HG02943 (cell line): ENCODE measurements around the gene FMN2.

Experiments
- ATAC-seq: cut with Tn5 transposase; IDR thresholded peaks from one replicate; pipeline ENCODE4 v1.9.1; 2021; ENCODE audit warnings: mild to moderate bottlenecking, low read depth, moderate library complexity; ENCODE audit not compliant: unreplicated experiment

FMN2 gene

GRCh38 chr1:240467895-240468294 lies 376.2 kb downstream of the FMN2 start:
- ATAC-seq: no peak

GRCh38 chr1:240468656-240469055 lies 377.0 kb downstream of the FMN2 start:
- ATAC-seq: no peak

- no peak for ATAC-seq
These were observed 382.5 kb downstream of the FMN2 start for GRCh38 chr1:240474133-240474614.

- ATAC-seq: no peak
These were observed 384.1 kb downstream of the FMN2 start for GRCh38 chr1:240475832-240476231.

- no peak for ATAC-seq
These were observed 386.9 kb downstream of the FMN2 start for GRCh38 chr1:240478536-240478935.

GRCh38 chr1:240484804-240485443 lies 393.2 kb downstream of the FMN2 start:
- ATAC-seq: no peak

- no peak for ATAC-seq
These were observed 394.9 kb downstream of the FMN2 start for GRCh38 chr1:240486611-240487010.

- no peak for ATAC-seq
These were observed 395.8 kb downstream of the FMN2 start for GRCh38 chr1:240487493-240487892.

- no peak for ATAC-seq
These were observed 399.5 kb downstream of the FMN2 start for GRCh38 chr1:240491156-240491555.

GRCh38 chr1:240491796-240492195 lies 400.1 kb downstream of the FMN2 start:
- no peak for ATAC-seq

- no peak for ATAC-seq
These were observed 401.3 kb downstream of the FMN2 start for GRCh38 chr1:240492832-240493440.

GRCh38 chr1:240495601-240496000 lies 403.9 kb downstream of the FMN2 start:
- ATAC-seq: no peak

GRCh38 chr1:240496356-240496755 lies 404.7 kb downstream of the FMN2 start:
- no peak for ATAC-seq

- no peak for ATAC-seq
These were observed 405.3 kb downstream of the FMN2 start for GRCh38 chr1:240496941-240497340.

- no peak for ATAC-seq
These were observed 406.2 kb downstream of the FMN2 start for GRCh38 chr1:240497908-240498307.

- ATAC-seq: no peak
These were observed 406.7 kb downstream of the FMN2 start for GRCh38 chr1:240498335-240498734.

- no peak for ATAC-seq
These were observed 407.3 kb downstream of the FMN2 start for GRCh38 chr1:240499012-240499411.

- ATAC-seq: no peak
These were observed 409.0 kb downstream of the FMN2 start for GRCh38 chr1:240500647-240501046.

GRCh38 chr1:240501115-240501514 lies 409.4 kb downstream of the FMN2 start:
- ATAC-seq: no peak

- ATAC-seq: no peak
These were observed 411.4 kb downstream of the FMN2 start for GRCh38 chr1:240503036-240503435.

- no peak for ATAC-seq
These were observed 411.9 kb downstream of the FMN2 start for GRCh38 chr1:240503558-240503957.

- no peak for ATAC-seq
These were observed 414.5 kb downstream of the FMN2 start for GRCh38 chr1:240506176-240506575.
